ENCODE results near the gene CCDC112.
"Not testable (repeated sequence)": the region's sequence is repeated elsewhere in the genome, so short reads cannot be mapped to it uniquely, and the experiment has no call there.

The CCDC112 gene

DNA sequence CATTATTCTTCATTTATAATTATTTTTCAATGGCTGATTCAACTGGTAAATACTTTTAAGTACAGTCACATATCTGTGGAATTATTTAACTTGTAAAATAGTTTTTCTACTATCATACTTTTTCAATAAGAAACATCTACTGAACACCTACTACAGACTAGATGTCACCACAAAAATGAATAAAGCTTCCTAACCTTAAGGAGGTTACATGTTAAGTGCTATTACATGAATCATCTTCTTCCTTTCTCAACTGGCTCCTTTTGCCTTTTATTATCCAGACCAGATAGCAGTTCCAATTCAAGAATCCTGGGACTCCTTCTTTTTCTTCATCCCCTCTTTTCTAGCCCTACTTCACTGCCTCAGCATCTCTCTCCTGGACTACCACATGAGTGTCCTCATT lies 38.5 kb downstream of the CCDC112 start:
- no peak for DNase-seq

DNA sequence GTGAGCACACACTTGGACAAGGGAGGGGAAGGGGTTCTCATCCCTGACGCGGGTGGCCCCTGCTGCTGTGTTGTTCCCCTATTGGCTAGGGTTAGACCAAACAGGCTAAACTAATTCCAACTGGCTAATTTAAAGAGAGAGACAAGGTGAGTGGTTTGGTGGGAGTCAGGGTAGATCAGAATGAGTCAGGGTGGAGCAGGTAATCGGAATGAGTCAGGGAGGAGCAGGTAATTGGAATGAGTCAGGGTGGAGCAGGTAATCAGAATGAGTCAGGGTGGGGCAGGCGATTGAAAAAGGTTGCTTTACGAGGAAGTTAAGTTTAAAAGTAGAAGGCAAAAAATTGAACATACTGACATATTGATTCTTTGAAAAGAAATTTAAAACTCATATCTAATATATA lies 47.1 kb downstream of the CCDC112 start:
- DNase-seq, result not testable (repeated sequence)

DNA sequence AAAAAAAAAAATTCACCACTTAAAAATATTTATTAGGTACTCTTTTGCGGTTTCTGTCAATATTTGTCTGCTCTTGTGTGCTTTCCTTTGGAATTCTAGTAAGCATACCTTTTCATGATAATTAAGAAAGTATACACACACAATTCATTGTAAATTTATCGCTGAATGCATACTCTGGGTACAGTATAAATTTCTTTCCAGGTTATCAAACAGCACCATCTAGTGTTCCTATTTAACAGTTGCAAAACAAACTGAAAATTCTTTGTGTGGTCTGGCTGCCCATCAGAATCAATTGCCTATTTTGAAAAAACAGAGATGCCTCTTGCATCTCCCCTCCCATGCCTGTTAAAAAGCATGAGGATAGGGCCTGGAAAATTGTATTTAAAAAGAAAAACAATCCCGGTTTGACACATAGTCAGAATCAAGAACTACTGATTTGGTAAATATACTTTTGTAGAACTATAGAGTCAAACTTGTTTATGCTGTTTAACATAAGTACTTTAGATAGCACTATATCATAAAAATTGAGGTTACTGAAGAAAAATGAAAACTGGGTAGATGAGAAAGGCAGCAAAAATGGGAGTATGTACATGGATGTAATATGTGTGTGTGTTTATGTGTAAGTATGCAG lies 50.0 kb downstream of the CCDC112 start:
- no peak for DNase-seq

DNA sequence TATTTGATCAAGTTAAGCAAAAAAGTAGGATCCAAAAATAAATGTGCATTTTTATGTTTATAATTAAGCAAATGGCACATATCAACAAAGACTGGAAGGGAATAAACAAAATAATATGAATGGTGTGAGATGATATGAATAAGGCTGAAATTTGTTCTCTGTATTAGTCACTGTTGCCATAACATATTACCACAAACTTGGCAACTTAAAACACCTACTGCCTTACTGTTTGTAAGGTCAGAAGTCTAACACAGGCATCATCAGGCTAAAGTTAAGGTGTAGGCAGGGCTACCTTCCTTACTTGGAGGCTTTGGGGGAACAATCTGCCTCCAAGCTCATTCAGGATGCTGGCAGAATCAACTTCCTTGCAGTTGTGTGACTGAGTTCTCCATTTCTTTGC lies 53.0 kb downstream of the CCDC112 start:
- DNase-seq, result peak; percentile 55

DNA sequence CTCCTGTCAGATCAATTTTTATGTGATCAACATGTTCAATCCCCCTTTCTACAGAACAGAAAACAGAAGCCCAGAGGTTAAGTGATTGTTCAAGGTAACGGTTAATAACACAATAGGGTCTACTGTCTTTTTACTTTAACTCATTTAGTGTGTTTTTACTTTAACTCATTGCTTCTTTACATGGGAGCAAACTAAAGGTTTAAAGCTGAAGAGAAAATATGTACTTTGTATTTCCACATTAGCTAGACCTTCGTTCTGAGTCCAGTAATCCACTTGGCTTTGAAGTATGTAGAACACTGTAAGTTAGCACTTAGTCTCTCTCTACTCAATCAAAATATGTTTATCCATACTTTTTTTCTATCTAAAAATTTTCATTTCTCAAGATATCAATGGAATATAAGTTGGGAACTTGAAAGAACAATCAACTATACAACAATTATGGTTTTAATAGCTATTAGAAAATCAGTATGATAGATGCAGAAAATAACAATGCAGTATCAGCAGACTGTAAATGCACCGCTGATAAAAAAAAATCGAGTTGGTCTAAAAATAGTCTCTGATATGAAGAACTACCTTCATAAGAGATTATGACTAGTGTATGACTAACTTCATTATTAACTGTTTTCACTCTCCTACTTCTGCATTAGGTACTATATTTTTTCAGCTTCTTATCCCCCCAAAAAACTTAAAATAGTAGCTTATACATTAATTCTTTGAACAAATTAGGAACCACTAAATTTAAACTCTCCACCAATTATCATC lies 54.4 kb downstream of the CCDC112 start:
- no peak for DNase-seq

DNA sequence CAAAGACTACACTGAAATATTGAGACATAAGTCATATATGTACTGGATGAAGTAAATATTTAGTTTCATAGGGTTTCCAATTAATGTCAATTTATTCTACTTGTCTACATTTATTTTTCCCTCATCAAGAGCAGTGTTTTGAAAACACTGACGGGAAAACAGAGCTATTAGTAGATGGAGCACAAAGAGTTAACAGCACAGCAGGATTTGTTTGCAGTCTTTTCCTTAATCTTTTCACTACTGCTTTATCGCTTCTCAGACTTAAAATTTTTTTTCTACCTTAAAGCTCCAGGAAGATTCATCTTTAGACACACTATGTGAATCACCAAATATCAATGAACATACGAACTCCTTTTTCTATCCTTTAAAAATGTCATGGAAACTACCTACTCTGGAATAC lies 59.4 kb downstream of the CCDC112 start:
- DNase-seq, result no peak

DNA sequence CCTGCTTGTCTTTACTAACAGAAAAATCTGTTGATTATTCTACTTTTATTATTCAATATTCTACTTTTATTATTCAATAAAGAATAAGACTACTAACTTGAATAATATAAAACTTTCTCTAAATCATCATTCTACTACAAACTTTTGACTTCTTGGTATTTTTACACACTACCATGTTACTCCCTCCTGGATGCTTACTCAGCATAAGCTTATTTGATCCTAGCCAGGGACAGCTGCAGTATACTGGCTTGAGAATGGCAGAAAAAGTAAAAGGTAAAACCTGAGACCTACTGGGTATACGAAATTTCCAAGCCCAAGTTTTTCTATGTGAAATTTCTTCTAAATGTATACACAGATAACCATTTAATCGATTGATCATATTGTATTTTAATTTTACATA lies 59.9 kb downstream of the CCDC112 start:
- DNase-seq, result no peak

DNA sequence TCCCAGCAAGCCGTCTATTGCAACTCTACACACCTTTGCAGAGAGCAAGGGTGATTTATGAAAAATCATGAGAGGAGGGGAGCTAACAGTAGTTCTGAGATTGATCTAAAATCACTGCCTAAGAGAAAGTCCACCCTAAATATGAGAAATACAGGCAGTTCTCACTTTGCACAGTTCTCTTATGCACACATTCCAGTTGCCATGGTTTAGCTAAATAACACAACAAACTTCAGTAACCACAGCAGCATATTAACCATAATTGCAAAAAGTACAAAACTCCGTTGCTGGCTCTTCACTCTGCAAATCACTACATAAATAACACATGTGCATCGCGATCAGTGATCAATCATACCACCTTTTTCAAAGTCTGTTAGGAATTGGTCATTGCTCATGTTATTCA lies 64.9 kb downstream of the CCDC112 start:
- DNase-seq, result no peak

DNA sequence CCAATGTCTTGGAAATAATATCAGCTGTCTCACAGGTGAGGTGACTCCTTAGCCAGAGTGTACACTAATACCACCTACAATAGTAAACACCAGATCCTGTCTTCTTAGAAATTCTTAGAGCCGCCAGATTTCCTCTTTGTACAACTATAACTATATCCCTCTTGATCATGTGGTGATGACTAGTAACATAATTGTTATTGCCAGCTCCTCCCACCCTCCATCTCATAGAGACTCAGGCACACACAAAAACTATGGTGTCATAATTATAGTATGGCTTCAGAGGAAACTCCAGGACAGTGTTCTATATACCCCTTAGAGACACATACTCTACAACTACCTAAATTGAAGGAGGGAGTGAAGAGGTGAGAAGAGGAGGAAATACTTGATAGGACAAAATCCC lies 66.8 kb downstream of the CCDC112 start:
- no peak for DNase-seq

DNA sequence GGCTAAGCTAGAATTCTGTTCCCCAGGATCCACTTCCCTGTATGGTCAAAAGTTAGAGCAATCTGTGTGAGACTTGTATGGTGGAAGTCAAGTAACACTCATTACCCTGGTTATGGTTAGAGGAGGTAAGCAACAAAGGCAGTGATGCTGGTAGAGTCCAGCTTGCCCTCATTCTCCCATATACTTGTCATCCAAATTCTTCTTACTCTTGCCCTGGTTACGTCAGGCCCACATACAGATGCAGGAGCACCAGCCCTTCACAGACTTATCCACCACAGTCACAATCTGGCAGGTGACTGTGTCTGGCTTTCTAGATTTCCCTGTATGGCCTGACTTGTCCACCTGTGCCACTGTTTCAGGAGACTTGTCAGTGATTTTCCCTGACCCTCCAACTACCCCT lies 69.2 kb downstream of the CCDC112 start:
- DNase-seq, result no peak

All from NCI-H226 (cell line).